T47D (cell line): Measurements from ENCODE around the gene RELN.

Source experiments
- DNase-seq, 2 experiments: peaks; one replicate each; pipeline versions ENCODE4 v3.0.0 to v3.0.0-alpha.2; 2011 to 2012; ENCODE audit warnings: low read depth in 1 of 2, low spot score in 1 of 2
- JUND ChIP-seq: IDR thresholded peaks from 2 replicates; pipeline ENCODE4 v1.6.1; 2012; ENCODE audit warnings: low read depth
- in situ Hi-C: cut with HindIII; loops from 2 replicates; pipeline ENCODE4 v1.10.0; 2016; ENCODE audit warnings: low sequenced_read_pairs, low pct_unique_long_range_greater_than_20kb

RELN gene

DNA sequence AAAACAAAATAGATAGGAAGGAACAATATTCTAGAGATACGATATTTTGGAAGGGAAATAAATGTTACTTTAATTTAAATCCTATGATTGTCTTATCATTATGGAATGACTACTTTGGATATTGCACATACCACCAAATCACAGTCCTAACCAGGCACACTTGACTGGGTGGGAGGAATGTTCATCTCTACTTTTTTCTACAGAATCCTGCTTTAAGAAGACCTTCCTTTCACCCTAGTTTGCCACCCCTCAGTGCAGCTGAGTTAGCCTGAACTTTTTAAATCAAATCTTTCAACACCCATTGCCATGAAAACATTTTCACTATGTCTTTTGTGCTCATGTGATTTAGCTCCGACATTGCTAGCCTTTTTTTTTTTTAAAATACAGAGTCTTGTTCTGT is 38.1 kb downstream of the RELN start:
- no peak for DNase-seq
- in situ Hi-C loops = no loop called here
- no peak for TF ChIP-seq JUND

DNA sequence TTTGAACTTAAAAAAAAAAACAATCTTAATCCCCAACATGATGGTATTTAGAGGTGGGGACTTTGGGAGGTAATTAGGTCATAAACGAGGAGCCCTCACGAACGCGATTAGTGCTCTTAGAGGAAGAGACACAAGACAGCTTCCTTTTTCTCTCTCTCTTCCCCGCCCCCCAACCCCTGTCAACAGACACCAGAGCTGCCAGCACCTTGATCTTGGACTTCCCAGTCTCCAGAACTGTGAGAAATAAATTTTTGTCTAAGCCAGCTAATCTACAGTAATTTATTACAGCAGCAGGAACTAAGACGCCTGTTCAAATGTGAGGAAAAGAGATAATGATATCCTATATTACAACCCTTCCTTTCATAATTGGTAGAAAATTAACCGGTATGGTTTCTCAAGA is 40.1 kb downstream of the RELN start:
- DNase-seq = no peak
- no peak for TF ChIP-seq JUND
- in situ Hi-C loops = no loop called here

DNA sequence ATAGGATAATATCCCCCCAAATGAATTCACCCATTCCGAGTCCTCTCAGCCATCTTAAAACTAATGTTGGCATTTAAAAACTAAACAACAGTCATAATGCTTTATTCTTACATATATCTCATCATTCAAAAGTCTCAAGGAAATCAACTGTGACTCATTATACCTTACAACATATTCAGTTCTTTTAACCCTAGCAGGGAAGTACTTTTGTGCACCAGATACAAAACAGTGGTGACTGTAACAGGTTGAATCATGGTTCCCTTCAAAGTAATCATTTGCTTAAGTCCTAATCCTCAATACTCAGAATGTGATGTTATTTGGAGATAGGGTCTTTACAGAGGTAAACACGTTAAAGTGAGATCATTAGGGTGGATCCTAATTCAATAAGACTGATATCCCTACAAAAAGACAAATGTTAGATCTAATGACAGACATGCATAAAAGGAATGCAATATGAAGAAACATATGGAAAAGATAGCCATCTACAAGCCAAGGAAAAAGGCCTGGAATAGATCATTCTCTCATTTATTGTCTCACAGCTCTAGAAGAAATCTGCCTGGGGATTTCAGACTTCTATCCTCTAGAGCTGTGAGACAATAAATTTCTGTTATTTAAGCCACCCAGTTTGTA is 42.3 kb downstream of the RELN start:
- DNase-seq = no peak

DNA sequence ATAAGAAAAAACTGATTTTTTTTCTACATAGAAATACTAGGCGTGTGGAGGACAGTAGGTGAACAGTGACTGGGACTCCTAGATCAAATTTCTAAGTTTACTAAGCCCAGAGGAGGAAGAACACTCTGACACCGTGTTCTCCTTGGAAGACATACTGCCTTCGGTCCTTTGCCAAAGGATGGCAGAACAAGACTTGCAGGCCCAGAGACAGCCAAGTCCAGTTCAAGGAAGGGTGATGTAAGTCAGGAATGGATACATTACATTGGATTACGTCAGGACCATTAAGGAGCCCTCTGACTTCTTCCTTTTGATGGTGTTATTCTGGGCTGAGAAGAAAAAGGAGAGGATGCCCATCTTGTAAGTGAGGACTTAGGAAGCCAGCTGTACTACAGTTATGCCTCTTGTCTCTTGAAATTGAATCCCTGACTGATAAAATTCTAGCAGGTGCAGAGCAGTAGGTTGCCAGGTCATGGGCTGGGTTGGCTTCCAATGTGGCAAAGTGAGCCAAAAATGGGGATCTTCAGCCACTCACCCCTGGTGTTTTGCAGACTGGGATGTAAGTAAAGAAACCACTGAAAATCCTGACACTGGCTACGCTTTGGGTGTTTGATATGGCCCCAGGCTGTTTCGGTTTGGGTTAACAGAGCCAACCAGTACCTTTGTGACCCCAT is 45.1 kb downstream of the RELN start:
- peak in 1 of 2 experiments; percentile 42 for DNase-seq
- no peak for TF ChIP-seq JUND
- in situ Hi-C loops = no loop called here

More for the DNA sequence above, 42.3 kb downstream of the RELN start:
- TF ChIP-seq JUND = no peak
- in situ Hi-C loops = no loop called here

DNA sequence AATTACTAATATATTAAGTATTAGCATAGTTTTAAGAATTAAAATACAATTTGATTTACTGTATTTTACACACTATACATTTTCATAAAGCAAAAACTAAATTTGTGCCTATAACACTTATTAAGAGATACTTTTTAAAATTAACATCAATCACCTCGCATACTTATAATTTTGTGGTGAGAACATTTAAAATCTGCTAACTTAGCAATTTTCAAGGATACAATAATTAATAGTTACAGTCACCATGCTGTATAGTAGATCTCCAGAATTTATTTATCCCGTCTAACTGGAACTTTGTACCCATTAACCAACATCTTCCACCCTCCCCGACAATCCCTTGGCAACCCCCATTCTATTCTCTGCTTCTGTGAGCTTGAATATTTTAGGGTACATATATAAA is 47.5 kb downstream of the RELN start:
- in situ Hi-C loops = no loop called here
- no peak for TF ChIP-seq JUND
- DNase-seq = no peak

DNA sequence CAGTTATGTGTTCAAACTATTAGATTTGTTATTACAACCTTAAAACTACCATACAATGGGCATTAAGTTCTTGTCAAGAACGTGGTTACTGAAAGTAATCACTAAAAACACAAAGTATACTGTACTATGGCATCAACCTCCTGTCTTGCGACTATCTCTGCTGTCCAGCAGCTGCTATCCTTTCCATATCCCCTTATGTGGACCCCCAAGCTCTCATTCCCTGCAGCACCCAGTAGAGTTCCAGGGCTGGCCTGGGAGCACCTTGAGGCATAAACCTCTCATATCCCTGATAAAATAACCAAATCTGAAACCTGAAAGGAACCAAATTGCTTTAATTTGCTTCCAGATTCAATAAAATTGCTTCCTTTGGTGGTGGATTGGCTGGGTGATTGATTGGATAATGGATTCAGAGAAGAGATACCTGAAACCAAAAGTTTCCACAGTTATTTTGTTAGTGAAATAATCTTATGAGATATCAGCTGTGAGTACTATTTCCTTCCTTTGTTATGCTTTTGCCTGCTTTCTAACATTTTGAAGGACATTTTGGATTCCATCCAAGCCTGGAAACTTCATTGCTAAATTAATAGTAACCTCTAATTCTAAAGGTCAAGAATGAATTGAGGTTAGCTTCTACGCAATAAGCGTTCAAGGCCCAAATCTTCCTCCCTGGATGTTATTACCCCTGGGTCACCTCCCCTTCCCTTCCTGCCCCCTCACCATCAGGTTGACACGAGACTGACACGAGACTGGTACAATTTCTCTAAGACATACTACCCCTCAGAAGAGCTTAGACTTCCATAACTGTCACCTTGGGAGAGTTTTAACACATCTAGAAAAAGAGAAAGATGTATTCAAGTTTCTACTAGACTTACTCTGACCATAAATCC is 48.8 kb downstream of the RELN start:
- TF ChIP-seq JUND = no peak
- in situ Hi-C loops = no loop called here
- DNase-seq = no peak

DNA sequence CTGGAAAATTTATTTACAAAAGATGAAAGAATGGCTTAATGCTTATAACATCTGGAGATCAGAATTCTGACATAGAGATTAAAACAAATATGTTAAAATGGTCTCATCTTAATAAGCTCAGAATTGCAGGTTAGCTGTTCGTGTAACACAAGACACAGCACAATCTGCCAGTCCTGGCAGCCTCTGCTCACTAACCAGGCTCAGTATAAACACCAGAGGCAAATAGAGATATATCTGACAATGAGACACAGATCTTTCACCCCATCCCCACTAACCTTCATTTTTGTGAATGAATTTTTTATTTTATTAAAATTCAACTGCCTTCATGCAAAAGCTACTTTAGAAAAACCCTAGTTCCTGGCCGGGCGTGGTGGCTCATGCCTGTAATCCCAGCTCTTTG is 51.8 kb downstream of the RELN start:
- no peak for TF ChIP-seq JUND
- in situ Hi-C loops = no loop called here

DNA sequence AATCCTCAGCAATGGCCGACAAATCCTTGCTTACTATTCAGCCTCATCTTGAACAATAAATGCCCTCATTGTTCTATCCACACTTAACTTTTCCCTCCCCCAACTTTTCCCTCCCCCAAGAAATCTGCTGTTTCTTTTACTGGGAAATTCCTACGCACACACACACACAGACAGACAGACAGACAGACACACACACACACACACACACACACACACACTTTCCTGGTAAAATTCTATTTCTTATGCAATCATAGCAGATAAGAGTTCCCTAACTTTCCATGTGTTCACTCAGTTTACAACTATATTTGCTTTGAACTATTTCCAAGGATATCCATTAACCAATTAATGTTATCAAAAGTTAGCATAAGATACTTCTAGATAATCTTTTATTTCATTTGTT is 52.9 kb downstream of the RELN start:
- no peak for DNase-seq
- TF ChIP-seq JUND = no peak
- in situ Hi-C loops = no loop called here

More for the DNA sequence above, 51.8 kb downstream of the RELN start:
- DNase-seq = no peak

DNA sequence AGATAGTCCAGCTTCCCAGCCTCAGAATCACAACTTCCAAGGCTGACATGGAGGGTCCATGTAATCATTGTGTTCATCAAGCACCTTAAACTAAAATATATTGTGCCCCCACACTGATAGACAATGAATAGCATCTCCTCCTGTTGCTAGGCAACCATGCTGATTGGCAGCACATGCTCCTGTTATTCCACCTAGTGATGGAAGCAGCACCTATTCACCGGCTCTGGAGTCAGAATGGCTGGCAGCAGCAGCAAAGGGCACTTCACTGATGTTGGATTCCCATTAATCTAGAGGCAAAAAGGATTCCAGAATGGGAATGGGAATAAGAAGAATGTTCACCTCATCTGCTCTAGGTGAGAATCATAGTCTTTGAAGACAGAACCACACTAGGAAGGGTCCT is 55.0 kb downstream of the RELN start:
- in situ Hi-C loops = no loop called here

DNA sequence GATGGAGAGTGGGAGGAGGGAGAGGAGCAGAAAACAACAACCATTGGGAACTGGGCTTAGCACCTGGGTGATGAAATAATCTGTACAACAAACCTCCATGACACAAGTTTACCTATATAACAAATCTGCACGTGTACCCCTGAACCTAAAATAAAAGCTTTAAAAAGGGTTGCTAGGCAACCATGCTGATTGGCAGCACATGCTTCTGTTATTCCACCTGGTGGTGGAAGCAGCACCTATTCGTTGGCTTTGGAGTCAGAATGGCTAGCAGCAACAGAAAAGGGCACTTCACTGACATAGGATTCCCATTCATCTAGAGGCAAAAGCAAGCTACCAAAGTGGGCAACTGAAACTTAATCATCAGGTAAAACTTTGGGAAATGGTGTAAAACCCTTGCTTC is 57.1 kb downstream of the RELN start:
- in situ Hi-C loops = no loop called here
- TF ChIP-seq JUND = no peak

More for the DNA sequence above, 55.0 kb downstream of the RELN start:
- no peak for DNase-seq
- no peak for TF ChIP-seq JUND

DNA sequence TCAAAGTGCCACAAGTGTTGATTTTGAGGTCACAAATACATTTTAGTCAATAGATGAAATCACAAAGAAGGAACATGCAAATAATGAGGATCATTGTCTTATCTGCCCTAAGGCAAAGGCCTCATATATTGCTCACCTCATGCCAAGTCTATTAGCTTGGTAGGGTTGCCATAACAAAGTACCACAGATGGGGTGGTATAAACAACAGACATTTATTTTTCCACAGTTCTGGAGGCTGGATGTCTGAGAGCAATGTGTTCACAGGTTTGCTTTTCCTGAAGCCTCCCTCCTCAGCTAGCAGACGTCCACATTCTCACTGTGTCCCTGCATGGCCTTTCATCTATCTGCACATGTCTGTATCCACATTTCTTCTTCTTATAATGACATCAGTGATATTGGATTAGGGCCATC is 59.6 kb downstream of the RELN start:
- no peak for TF ChIP-seq JUND
- DNase-seq = peak in 1 of 2 experiments; percentile 30
- in situ Hi-C loops = no loop called here

More for the DNA sequence above, 57.1 kb downstream of the RELN start:
- DNase-seq = no peak

DNA sequence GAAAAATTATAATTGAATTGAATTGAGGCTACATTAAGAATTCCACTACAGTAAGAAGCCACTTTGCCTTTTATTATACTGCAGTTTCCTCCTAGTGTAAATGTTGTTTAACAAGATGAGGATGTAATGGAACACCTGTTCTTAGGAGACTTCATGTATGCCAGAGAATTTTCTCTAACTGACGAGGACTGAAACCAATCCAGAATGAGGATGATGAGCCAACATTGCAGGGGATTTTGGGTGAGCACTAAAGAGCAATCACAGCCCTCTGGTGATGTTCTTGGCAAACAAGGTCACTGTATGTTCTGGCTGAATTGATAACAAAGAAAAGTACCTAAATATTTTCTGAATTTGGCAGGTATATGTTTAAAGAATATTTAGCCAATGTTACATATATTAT is 60.9 kb downstream of the RELN start:
- in situ Hi-C loops = no loop called here
- no peak for DNase-seq
- TF ChIP-seq JUND = no peak

DNA sequence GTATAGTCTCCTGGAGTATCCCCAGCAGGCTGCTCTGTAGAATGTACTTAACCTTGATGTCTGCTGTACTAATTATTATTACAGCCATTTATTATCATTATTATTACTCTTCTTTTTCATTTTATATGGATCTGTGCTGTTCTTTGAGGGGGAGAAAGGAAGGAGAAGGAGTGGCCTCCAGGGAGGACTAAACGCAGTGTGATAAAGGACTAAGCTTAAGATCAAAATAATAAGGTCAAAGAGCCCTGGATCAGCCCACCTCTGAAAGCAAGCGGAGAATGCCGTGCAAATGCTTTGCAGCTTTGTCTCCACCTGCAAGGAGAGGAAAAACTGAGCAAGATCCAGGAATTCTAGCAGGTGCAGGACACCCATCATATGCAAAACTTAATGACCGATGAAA is 65.3 kb downstream of the RELN start:
- DNase-seq = no peak
- TF ChIP-seq JUND = no peak
- in situ Hi-C loops = no loop called here
